Dedifferentiated amniotic fluid mesenchymal stem cell (primary cell): ENCODE data around the gene MUCL3.
"Not testable (repeated sequence)": the region's sequence is repeated elsewhere in the genome, so short reads cannot be mapped to it uniquely, and the experiment has no call there.

Source experiments
- DNase-seq: peaks from one replicate; pipeline ENCODE4 v3.0.0-alpha.2; 2016; ENCODE audit errors: extremely low spot score

MUCL3 gene

DNA sequence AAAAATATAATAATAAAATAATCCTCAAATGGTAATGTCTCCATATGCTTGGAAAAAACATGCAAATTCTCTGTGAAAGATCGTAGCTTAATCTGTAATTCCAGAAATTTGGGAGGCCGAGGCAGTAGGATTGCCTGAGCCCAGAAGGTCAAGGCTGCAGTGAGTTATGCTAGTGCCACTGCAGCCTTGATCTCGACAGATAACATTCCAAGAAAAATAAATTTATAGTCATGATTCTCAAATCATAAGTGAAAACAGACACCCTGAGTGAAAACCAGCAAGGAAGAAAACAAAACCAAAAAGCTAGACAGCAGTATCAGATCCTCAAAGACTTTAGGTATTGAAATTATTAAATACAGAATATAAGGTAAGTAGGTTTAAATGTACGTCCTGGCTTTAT, 38.9 kb downstream of the MUCL3 start:
- DNase-seq: no peak

- DNase-seq: peak; percentile 57
These were observed 41.4 kb downstream of the MUCL3 start for GRCh38 chr6:30981942-30982772.

DNA sequence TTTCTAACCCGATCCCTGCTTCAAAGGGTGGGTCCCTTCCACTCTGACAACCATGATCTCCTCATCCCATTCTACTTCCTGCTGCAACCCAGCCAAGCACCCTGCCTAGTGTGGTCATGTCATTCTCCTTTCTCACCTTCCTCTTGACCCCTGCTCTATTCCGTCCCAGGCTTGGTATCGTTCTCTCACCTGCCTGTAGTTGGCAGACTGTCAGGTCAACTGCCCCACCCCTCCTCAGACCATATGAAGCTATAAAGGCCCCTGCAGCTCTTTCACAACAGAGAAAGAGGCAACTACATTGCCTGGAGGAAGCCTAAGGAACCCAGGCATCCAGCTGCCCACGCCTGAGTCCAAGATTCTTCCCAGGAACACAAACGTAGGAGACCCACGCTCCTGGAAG, 42.7 kb downstream of the MUCL3 start, which contains the start of gene MUC21:
TSS of gene MUC21 (plus strand) at position 280 of the 400 bp plus-strand sequence. CDS start 241 bp downstream, outside the sequence.
- no peak for DNase-seq

- DNase-seq: no peak
These were observed 44.7 kb downstream of the MUCL3 start for GRCh38 chr6:30985490-30985889.

DNA sequence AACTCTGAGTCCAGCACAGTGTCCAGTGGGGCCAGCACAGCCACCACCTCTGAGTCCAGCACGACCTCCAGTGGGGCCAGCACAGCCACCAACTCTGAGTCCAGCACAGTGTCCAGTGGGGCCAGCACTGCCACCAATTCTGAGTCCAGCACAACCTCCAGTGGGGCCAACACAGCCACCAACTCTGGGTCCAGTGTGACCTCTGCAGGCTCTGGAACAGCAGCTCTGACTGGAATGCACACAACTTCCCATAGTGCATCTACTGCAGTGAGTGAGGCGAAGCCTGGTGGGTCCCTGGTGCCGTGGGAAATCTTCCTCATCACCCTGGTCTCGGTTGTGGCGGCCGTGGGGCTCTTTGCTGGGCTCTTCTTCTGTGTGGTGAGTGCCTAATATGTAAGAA, 46.5 kb downstream of the MUCL3 start:
- no peak for DNase-seq

GRCh38 chr6:30988209-30988825, 47.5 kb downstream of the MUCL3 start:
- no peak for DNase-seq

DNA sequence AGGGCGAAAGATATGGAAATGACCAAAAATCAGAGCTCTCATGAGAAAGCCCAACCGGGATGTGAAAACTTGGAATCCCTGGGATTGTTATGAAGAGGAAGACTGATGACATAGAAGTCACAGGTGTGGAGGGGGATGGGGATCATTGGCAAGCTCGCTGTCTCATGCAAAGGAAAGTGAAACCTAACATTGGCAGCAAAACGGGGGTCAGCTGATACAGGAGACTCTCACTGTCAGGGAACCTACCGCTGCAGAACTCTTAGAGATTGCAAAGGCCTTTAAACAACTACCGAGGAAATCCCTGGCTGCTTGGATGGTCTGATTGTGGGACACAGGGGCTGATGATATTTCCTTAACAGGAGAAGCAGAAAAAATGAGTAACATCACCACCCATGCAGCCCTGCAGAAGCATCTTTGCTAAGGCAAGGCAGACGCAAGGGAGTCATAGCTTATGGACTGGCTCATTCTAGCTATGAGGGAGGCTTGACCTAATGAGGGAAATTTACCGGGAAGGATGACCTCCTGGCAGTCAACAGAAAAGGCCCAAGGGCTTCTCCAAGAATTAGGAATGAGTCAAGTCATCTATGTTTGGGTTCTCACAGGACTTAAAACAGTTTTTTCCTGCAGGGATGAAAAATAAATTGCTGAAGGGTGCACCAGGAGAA, 49.8 kb downstream of the MUCL3 start:
- DNase-seq: no peak

GRCh38 chr6:30991891-30992290, 51.1 kb downstream of the MUCL3 start:
- DNase-seq: no peak

- DNase-seq: no peak
These were observed 56.5 kb downstream of the MUCL3 start for GRCh38 chr6:30997301-30997700.

DNA sequence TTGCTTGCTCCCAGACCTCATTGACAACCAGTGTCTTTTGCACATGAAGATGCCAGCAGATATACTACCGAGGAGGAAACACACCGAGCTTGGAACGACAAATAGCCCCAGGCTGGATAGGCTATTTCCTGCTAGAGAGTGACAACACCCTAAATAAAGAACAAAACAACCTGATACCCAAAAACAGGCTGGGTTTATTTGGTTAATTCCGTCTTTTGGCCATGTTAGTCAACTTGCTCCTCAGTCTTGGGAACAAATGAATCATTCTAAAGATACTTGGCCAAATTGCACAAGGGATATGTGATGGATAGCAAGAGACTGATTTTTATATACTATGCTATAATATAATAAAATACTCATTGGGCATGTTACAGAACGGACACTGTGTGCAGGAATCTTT, 58.0 kb downstream of the MUCL3 start:
- DNase-seq: peak; percentile 31

DNA sequence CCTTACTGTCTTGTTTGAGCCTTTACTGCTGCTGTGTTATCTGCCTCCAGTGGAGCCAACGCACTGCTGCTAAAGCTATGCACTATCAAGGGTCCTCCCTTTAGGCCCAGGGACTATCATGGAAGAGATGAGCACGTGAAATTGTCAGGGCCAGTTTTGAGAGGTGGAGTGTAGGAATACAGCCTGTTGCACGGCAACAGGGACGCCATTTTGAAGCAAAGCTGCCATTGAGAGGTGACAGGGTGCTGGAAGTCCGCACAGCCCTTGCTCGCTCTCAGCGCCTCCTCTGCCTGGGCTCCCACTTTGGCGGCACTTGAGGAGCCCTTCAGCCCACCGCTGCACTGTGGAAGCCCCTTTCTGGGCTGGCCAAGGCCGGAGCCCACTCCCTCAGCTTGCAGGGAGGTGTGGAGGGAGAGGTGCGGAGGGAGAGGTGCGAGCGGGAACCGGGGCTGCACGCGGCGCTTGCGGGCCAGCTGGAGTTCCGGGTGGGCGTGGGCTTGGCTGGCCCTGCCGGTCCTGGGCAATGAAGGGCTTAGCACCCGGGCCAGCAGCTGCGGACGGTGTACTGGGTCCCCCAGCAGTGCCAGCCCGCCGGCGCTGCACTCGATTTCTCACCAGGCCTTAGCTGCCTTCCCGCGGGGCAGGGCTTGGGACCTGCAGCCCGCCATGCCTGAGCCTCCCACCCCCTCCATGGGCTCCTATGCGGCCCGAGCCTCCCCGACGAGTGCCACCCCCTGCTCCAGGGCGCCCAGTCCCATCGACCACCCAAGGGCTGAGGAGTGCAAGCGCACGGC, 59.5 kb downstream of the MUCL3 start:
- DNase-seq: not testable (repeated sequence)

- no peak for DNase-seq
These were observed 60.6 kb downstream of the MUCL3 start for GRCh38 chr6:31001281-31001888.

DNA sequence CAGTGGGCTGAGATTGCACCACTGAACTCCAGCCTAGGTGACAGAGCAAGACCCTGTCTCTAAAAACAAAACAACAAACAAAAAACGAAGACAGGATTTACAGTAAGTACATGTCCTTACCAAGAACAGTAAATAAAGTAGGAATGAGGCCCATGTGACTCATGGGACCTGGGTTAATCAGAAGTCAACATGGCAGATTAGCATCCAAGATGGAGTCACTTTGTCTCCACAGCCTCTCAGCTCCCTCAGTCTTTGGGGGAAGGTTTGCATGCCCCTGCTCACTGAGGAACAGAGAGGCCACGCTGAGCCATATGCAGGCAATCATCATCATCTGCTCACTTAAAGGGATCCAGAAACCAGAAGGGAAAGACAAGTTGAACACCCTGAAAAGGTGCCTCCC, 61.7 kb downstream of the MUCL3 start:
- no peak for DNase-seq
